Naive thymus-derived CD8-positive, alpha-beta T cell (primary cell): ENCODE results near the gene PLAGL2. TPM values are rescaled to one million over a fixed set of nuclear protein-coding genes. Genes with fewer than 3 reads are reported as not detected.
"Not testable (repeated sequence)": the region's sequence is repeated elsewhere in the genome, so short reads cannot be mapped to it uniquely, and the experiment has no call there.

Source experiments
- ATAC-seq, 2 donors: fragments of 150-1000 bp; cut with Tn5 transposase in 1 of 2; sonication (Bioruptor Pico), chemical (Tn5 transposase) in 1 of 2; 1 replicate in 1 of 2; 2 replicates in 1 of 2; pipeline ENCODE4 v1.10.0; 2021; ENCODE audit warnings: mild to moderate bottlenecking in 2 of 2, moderate library complexity in 2 of 2
- POLR2A ChIA-PET: fragments of 350-600 bp; sonication (Branson Sonifier 250); formaldehyde crosslinking; loops from one replicate; lab custom pipeline; 2021; ENCODE audit warnings: antibody characterized with exemption; lab: Charles Lee
- DNase-seq, 10 donors: peaks; one replicate each; pipeline versions ENCODE4 v3.0.0 to v3.0.0-alpha.2; 2020 to 2022
- H3K27ac Mint-ChIP-seq, 10 donors: one replicate each; pipeline ENCODE4 v1.8.0; 2020 to 2022; ENCODE audit warnings: mild to moderate bottlenecking in 10 of 10, mixed read lengths in 10 of 10, moderate library complexity in 4 of 10, inconsistent platforms in 1 of 10
- H3K27me3 Mint-ChIP-seq, 5 donors: one replicate each; pipeline ENCODE4 v1.8.0; 2021 to 2022; ENCODE audit warnings: mixed read lengths in 5 of 5
- H3K36me3 Mint-ChIP-seq, 3 donors: one replicate each; pipeline ENCODE4 v1.8.0; 2020 to 2022; ENCODE audit warnings: mixed read lengths in 3 of 3, mild to moderate bottlenecking in 2 of 3, inconsistent platforms in 1 of 3
- H3K4me1 Mint-ChIP-seq, 4 donors: one replicate each; pipeline ENCODE4 v1.8.0; 2021 to 2022; ENCODE audit warnings: mixed read lengths in 4 of 4
- H3K4me3 Mint-ChIP-seq, 10 donors: one replicate each; pipeline ENCODE4 v1.8.0; 2020 to 2022; ENCODE audit warnings: mild to moderate bottlenecking in 10 of 10, mixed read lengths in 10 of 10, moderate library complexity in 6 of 10, inconsistent platforms in 1 of 10
- H3K9me3 Mint-ChIP-seq, 9 donors: one replicate each; pipeline ENCODE4 v1.8.0; 2020 to 2022; ENCODE audit warnings: mixed read lengths in 9 of 9, mild to moderate bottlenecking in 3 of 9, inconsistent platforms in 1 of 9, moderate library complexity in 1 of 9
- polyA plus RNA-seq, 3 donors: library from polyadenylated mRNA; unstranded; fragments of 300-500 nt; fragmentation: Illumina TruSeq; gene quantifications; one replicate each; pipeline ENCODE4 v1.2.3, GENCODE V29; 2021
- total RNA-seq, 8 experiments: library from RNA in 2 of 8; stranded (reverse) in 2 of 8; gene quantifications; one replicate each; pipeline ENCODE4 v1.2.3 and lab custom pipeline; 2021 to 2026

PLAGL2 gene
- total RNA-seq (10 to 100 TPM; 12.9 to 14.5 TPM), polyA plus RNA-seq (1 to 10 TPM; 1.2 to 4.2 (median 2.5) TPM), total RNA-seq (lab: John Stamatoyannopoulos, UW) (7.4 to 50.5 (median 12.4) reads per million in 6 experiments)

- ATAC-seq (peak; percentile 95), DNase-seq (peak; percentile 76 to 90 (median 84))
- Mint-ChIP-seq H3K36me3 (peaks cover 6 to 31% (median 14%) of the 10 kb centered on the region in 3 donors), H3K27ac (peak within 1 kb of the TSS; percentile 91 to 99 (median 96)), H3K4me3 (peak within 1 kb of the TSS; percentile 90 to 97 (median 95)), H3K9me3 (no peaks in the 10 kb centered on the region), H3K4me1 (peaks cover 46 to 89% (median 78%) of the 10 kb centered on the region in 4 donors), H3K27me3 (no peaks in the 10 kb centered on the region)
- POLR2A ChIA-PET, result interaction anchor here (0.6 kb wide), 1 partner anchor 95 kb away, joined by 3 read pairs; no protein-coding TSS in a partner anchor
Measured at GRCh38 chr20:32207626-32208498, at the start of gene PLAGL2, which contains the start of gene POFUT1. TSS of gene PLAGL2 (minus strand) at chr20:32207743. CDS start at chr20:32202178, 5,565 bp downstream. TSS of gene POFUT1 (plus strand) at chr20:32207880. CDS start at chr20:32207942, 62 bp downstream.

- Mint-ChIP-seq H3K9me3 (peaks cover 0 to 3% (median 0%) of the 10 kb centered on the region in 9 donors), H3K27me3 (no peaks in the 10 kb centered on the region), H3K36me3 (peaks cover 0 to 4% (median 3%) of the 10 kb centered on the region in 3 donors), H3K4me3 (peak overlapping the region in 9 of 10 donors; percentile 6 to 70 (median 53)), H3K4me1 (peaks cover 11 to 38% (median 31%) of the 10 kb centered on the region in 4 donors), H3K27ac (peak overlapping the region; percentile 36 to 93 (median 89))
- POLR2A ChIA-PET, result interaction anchor here (0.7 to 0.8 kb wide), 2 partner anchors 47 to 143 kb away, joined by 3 to 6 read pairs; partner anchors contain the start of gene TM9SF4
- ATAC-seq (peak; percentile 47 to 63), DNase-seq (peak in 9 of 10 donors; percentile 21 to 79 (median 55))
Measured at GRCh38 chr20:32252189-32252588, 44.6 kb upstream of the PLAGL2 start.

- Mint-ChIP-seq H3K36me3 (peaks cover 0 to 4% (median 3%) of the 10 kb centered on the region in 3 donors), H3K27me3 (no peaks in the 10 kb centered on the region), H3K27ac (peak overlapping the region in 9 of 10 donors; percentile 9 to 93 (median 85)), H3K4me3 (peak overlapping the region in 5 of 10 donors; percentile 9 to 61 (median 34)), H3K9me3 (peaks cover 0 to 3% (median 0%) of the 10 kb centered on the region in 9 donors), H3K4me1 (peaks cover 11 to 36% (median 29%) of the 10 kb centered on the region in 4 donors)
- POLR2A ChIA-PET, result interaction anchor here (0.7 kb wide), 1 partner anchor 46 kb away, joined by 6 read pairs; no protein-coding TSS in a partner anchor
- DNase-seq, result no peak
- no peak for ATAC-seq
Measured at GRCh38 chr20:32251470-32251869, 43.9 kb upstream of the PLAGL2 start.

- H3K36me3 Mint-ChIP-seq, result peaks cover 0 to 4% (median 3%) of the 10 kb centered on the region in 3 donors
- POLR2A ChIA-PET, result interaction anchor here (0.6 kb wide), 2 partner anchors 9 to 12 kb away, joined by 3 read pairs; no protein-coding TSS in a partner anchor
- ATAC-seq, result peak; percentile 88 to 97
- H3K4me3 Mint-ChIP-seq, result peak overlapping the region; percentile 11 to 75 (median 51)
- peaks cover 11 to 39% (median 28%) of the 10 kb centered on the region in 4 donors for H3K4me1 Mint-ChIP-seq
- H3K27ac Mint-ChIP-seq, result peak overlapping the region in 9 of 10 donors; percentile 53 to 97 (median 89)
- H3K27me3 Mint-ChIP-seq, result no peaks in the 10 kb centered on the region
- peaks cover 0 to 3% (median 0%) of the 10 kb centered on the region in 9 donors for H3K9me3 Mint-ChIP-seq
- peak in 9 of 10 donors; percentile 12 to 89 (median 65) for DNase-seq
Measured at GRCh38 chr20:32249030-32249738, 41.6 kb upstream of the PLAGL2 start.

- no peak for DNase-seq
- H3K4me1 Mint-ChIP-seq, result peaks cover 11 to 35% (median 28%) of the 10 kb centered on the region in 4 donors
- H3K4me3 Mint-ChIP-seq, result no peak overlapping the region
- POLR2A ChIA-PET, result interaction anchor here (0.6 to 0.7 kb wide), 3 partner anchors 37 to 412 kb away, joined by 3 to 4 read pairs (median 3); no protein-coding TSS in a partner anchor
- H3K27ac Mint-ChIP-seq, result peak overlapping the region in 1 of 10 donors; percentile 66
- no peak for ATAC-seq
- H3K9me3 Mint-ChIP-seq, result peaks cover 0 to 2% (median 0%) of the 10 kb centered on the region in 9 donors
- no peaks in the 10 kb centered on the region for H3K27me3 Mint-ChIP-seq
- peaks cover 0 to 4% (median 0%) of the 10 kb centered on the region in 3 donors for H3K36me3 Mint-ChIP-seq
Measured at GRCh38 chr20:32248043-32248442, 40.5 kb upstream of the PLAGL2 start.

- H3K4me3 Mint-ChIP-seq, H3K9me3 Mint-ChIP-seq, DNase-seq, H3K36me3 Mint-ChIP-seq, POLR2A ChIA-PET, ATAC-seq, H3K27me3 Mint-ChIP-seq: not testable (repeated sequence)
- Mint-ChIP-seq H3K27ac (peak overlapping the region in 6 of 10 donors; percentile 10 to 81 (median 49)), H3K4me1 (peaks cover 0 to 20% (median 12%) of the 10 kb centered on the region in 4 donors)
Measured at GRCh38 chr20:32246208-32246607, 38.7 kb upstream of the PLAGL2 start.

- H3K27ac Mint-ChIP-seq, result peak overlapping the region in 2 of 10 donors; percentile 28 to 41
- POLR2A ChIA-PET, result no interaction called here
- H3K36me3 Mint-ChIP-seq, result no peaks in the 10 kb centered on the region
- H3K9me3 Mint-ChIP-seq, result no peaks in the 10 kb centered on the region
- no peak for DNase-seq
- no peaks in the 10 kb centered on the region for H3K27me3 Mint-ChIP-seq
- no peak overlapping the region for H3K4me3 Mint-ChIP-seq
- no peak for ATAC-seq
- H3K4me1 Mint-ChIP-seq, result peaks cover 0 to 14% (median 9%) of the 10 kb centered on the region in 4 donors
Measured at GRCh38 chr20:32244959-32245358, 37.4 kb upstream of the PLAGL2 start.

GRCh38 chr20:32244150-32244823 lies 36.7 kb upstream of the PLAGL2 start:
- H3K4me3 Mint-ChIP-seq, result no peak overlapping the region
- ATAC-seq (no peak), DNase-seq (no peak)
- POLR2A ChIA-PET, result no interaction called here
- no peaks in the 10 kb centered on the region for H3K36me3 Mint-ChIP-seq
- peak overlapping the region in 5 of 10 donors; percentile 40 to 67 (median 41) for H3K27ac Mint-ChIP-seq
- peaks cover 0 to 8% (median 6%) of the 10 kb centered on the region in 4 donors for H3K4me1 Mint-ChIP-seq
- H3K27me3 Mint-ChIP-seq, result no peaks in the 10 kb centered on the region
- no peaks in the 10 kb centered on the region for H3K9me3 Mint-ChIP-seq

- DNase-seq (no peak), ATAC-seq (no peak)
- Mint-ChIP-seq H3K4me1 (peaks cover 0 to 3% (median 1%) of the 10 kb centered on the region in 4 donors), H3K36me3 (peaks cover 0 to 2% (median 0%) of the 10 kb centered on the region in 3 donors), H3K4me3 (no peak overlapping the region), H3K27ac (no peak overlapping the region), H3K9me3 (no peaks in the 10 kb centered on the region), H3K27me3 (no peaks in the 10 kb centered on the region)
- POLR2A ChIA-PET, result no interaction called here
Measured at GRCh38 chr20:32241807-32242206, 34.3 kb upstream of the PLAGL2 start.

- DNase-seq, result no peak
- peak overlapping the region in 4 of 10 donors; percentile 5 to 82 (median 53) for H3K27ac Mint-ChIP-seq
- H3K27me3 Mint-ChIP-seq, result no peaks in the 10 kb centered on the region
- no peak overlapping the region for H3K4me3 Mint-ChIP-seq
- POLR2A ChIA-PET, result no interaction called here
- H3K9me3 Mint-ChIP-seq, result no peaks in the 10 kb centered on the region
- H3K4me1 Mint-ChIP-seq, result peaks cover 0 to 3% (median 0%) of the 10 kb centered on the region in 4 donors
- peaks cover 0 to 13% (median 6%) of the 10 kb centered on the region in 3 donors for H3K36me3 Mint-ChIP-seq
- ATAC-seq, result no peak
Measured at GRCh38 chr20:32240205-32240604, 32.7 kb upstream of the PLAGL2 start.
